C4-2B (cell line): Measurements from ENCODE around the gene MAGI2.

Source experiments
- ZFX ChIP-seq: fragments of 450-650 bp; IDR thresholded peaks from 2 replicates; pipeline ENCODE4 v1.6.1; 2017
- TF ChIP-seq, protein P1 (sequence below): fragments of 450-650 bp; conservative IDR thresholded peaks from 2 replicates; pipeline ENCODE4 v1.5.1; 2017; ENCODE audit warnings: mild to moderate bottlenecking

DNA sequence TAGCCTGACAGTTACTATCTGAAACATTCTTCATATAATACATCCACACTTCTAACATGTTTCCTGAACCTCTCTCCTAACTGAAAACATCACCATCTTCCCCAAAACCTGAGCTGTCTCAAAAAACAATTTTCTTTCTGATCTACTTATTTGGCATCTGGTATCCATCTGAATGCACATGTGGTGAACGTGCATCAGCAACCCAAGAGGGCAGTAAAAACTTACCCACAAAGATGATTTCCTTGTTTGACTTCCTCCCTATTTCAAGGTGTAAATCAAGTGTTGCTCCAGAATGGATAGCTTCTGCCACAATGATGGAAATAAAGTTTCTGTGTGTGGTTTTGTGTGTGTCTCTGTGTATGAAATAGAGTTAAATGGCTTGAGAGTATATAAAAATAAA lies 500.4 kb downstream of the MAGI2 start:
- TF ChIP-seq, protein P1, sequence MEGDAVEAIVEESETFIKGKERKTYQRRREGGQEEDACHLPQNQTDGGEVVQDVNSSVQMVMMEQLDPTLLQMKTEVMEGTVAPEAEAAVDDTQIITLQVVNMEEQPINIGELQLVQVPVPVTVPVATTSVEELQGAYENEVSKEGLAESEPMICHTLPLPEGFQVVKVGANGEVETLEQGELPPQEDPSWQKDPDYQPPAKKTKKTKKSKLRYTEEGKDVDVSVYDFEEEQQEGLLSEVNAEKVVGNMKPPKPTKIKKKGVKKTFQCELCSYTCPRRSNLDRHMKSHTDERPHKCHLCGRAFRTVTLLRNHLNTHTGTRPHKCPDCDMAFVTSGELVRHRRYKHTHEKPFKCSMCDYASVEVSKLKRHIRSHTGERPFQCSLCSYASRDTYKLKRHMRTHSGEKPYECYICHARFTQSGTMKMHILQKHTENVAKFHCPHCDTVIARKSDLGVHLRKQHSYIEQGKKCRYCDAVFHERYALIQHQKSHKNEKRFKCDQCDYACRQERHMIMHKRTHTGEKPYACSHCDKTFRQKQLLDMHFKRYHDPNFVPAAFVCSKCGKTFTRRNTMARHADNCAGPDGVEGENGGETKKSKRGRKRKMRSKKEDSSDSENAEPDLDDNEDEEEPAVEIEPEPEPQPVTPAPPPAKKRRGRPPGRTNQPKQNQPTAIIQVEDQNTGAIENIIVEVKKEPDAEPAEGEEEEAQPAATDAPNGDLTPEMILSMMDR = no peak
- TF ChIP-seq ZFX = no peak
